ENCODE data around the gene SRGAP2B.
"Not testable (repeated sequence)": the region's sequence is repeated elsewhere in the genome, so short reads cannot be mapped to it uniquely, and the experiment has no call there.

The SRGAP2B gene

GRCh38 chr1:145009928-145010327, 85.2 kb downstream of the SRGAP2B start:
- not testable (repeated sequence) for DNase-seq (ENCODE audit: low spot score); H2BK12ac ChIP-seq (ENCODE audit: low read length); H3K4me1 ChIP-seq (ENCODE audit: control insufficient read depth in 2 of 2, insufficient read depth in 1 of 2, low read depth in 1 of 2, low read length in 2 of 2); H3K4ac ChIP-seq (ENCODE audit: low read length); H2BK15ac ChIP-seq (ENCODE audit: low read length); H2BK5ac ChIP-seq (ENCODE audit: low read length); H3K14ac ChIP-seq (ENCODE audit: low read length); H3K4me2 ChIP-seq (ENCODE audit: insufficient read depth, low read length, poor library complexity, severe bottlenecking); H3K18ac ChIP-seq (ENCODE audit: low read length); H2AK5ac ChIP-seq (ENCODE audit: low read depth, low read length); H3K79me1 ChIP-seq (ENCODE audit: low read depth, low read length); H4K8ac ChIP-seq (ENCODE audit: low read depth, low read length); H3K36me3 ChIP-seq (replicated peaks in 1 of 2; ENCODE audit: control insufficient read depth in 2 of 2, insufficient read depth in 2 of 2, low read length in 2 of 2); H3K9me3 ChIP-seq (replicated peaks in 1 of 2; ENCODE audit: control insufficient read depth in 2 of 2, insufficient read depth in 1 of 2, low read depth in 1 of 2, low read length in 2 of 2); H3K4me3 ChIP-seq (ENCODE audit: low read length in 2 of 2); H3K27me3 ChIP-seq (ENCODE audit: control insufficient read depth in 3 of 3, insufficient read depth in 3 of 3, low read depth in 1 of 3, low read length in 3 of 3); H4K91ac ChIP-seq (ENCODE audit: low read depth, low read length, poor library complexity); H3K27ac ChIP-seq (replicated peaks; ENCODE audit: low read length); H3K23ac ChIP-seq (ENCODE audit: low read depth, low read length, poor library complexity); H3K9ac ChIP-seq (ENCODE audit: low read depth, low read length, poor library complexity); H2BK120ac ChIP-seq (ENCODE audit: low read depth, low read length); H2AFZ ChIP-seq (ENCODE audit: low read length)
- no CpG with 5 or more reads among the region's 3 CpGs for WGBS, 2 donors (ENCODE audit: extremely low coverage in 2 of 2, insufficient read length in 2 of 2, insufficient replicate concordance in 1 of 2)

- WGBS, 2 donors (ENCODE audit: extremely low coverage in 2 of 2, insufficient read length in 2 of 2, insufficient replicate concordance in 1 of 2) = no CpG with 5 or more reads among the region's 4 CpGs
These were observed 86.7 kb downstream of the SRGAP2B start for GRCh38 chr1:145008388-145008787.

GRCh38 chr1:145005142-145005541, 90.0 kb downstream of the SRGAP2B start:
- H3K27ac ChIP-seq (replicated peaks; ENCODE audit: low read length); H3K4me1 ChIP-seq (ENCODE audit: control insufficient read depth in 2 of 2, insufficient read depth in 1 of 2, low read depth in 1 of 2, low read length in 2 of 2); H3K4me3 ChIP-seq (ENCODE audit: low read length in 2 of 2); H4K8ac ChIP-seq (ENCODE audit: low read depth, low read length); H2AK5ac ChIP-seq (ENCODE audit: low read depth, low read length); DNase-seq (ENCODE audit: low spot score); H3K9me3 ChIP-seq (replicated peaks in 1 of 2; ENCODE audit: control insufficient read depth in 2 of 2, insufficient read depth in 1 of 2, low read depth in 1 of 2, low read length in 2 of 2); H3K18ac ChIP-seq (ENCODE audit: low read length); H2AFZ ChIP-seq (ENCODE audit: low read length); H3K4ac ChIP-seq (ENCODE audit: low read length); H3K36me3 ChIP-seq (replicated peaks in 1 of 2; ENCODE audit: control insufficient read depth in 2 of 2, insufficient read depth in 2 of 2, low read length in 2 of 2); H3K9ac ChIP-seq (ENCODE audit: low read depth, low read length, poor library complexity); H2BK5ac ChIP-seq (ENCODE audit: low read length); H2BK15ac ChIP-seq (ENCODE audit: low read length); H4K91ac ChIP-seq (ENCODE audit: low read depth, low read length, poor library complexity); H2BK120ac ChIP-seq (ENCODE audit: low read depth, low read length); H2BK12ac ChIP-seq (ENCODE audit: low read length); H3K79me1 ChIP-seq (ENCODE audit: low read depth, low read length); H3K14ac ChIP-seq (ENCODE audit: low read length); H3K23ac ChIP-seq (ENCODE audit: low read depth, low read length, poor library complexity); H3K4me2 ChIP-seq (ENCODE audit: insufficient read depth, low read length, poor library complexity, severe bottlenecking); H3K27me3 ChIP-seq (ENCODE audit: control insufficient read depth in 3 of 3, insufficient read depth in 3 of 3, low read depth in 1 of 3, low read length in 3 of 3): not testable (repeated sequence)
- no CpG with 5 or more reads among the region's 3 CpGs for WGBS, 2 donors (ENCODE audit: extremely low coverage in 2 of 2, insufficient read length in 2 of 2, insufficient replicate concordance in 1 of 2)

More at GRCh38 chr1:145008388-145008787, 86.7 kb downstream of the SRGAP2B start:
- not testable (repeated sequence) for H2AFZ ChIP-seq (ENCODE audit: low read length); H3K79me1 ChIP-seq (ENCODE audit: low read depth, low read length); H3K9me3 ChIP-seq (replicated peaks in 1 of 2; ENCODE audit: control insufficient read depth in 2 of 2, insufficient read depth in 1 of 2, low read depth in 1 of 2, low read length in 2 of 2); DNase-seq (ENCODE audit: low spot score); H3K23ac ChIP-seq (ENCODE audit: low read depth, low read length, poor library complexity); H2BK120ac ChIP-seq (ENCODE audit: low read depth, low read length); H3K4me3 ChIP-seq (ENCODE audit: low read length in 2 of 2); H3K4me1 ChIP-seq (ENCODE audit: control insufficient read depth in 2 of 2, insufficient read depth in 1 of 2, low read depth in 1 of 2, low read length in 2 of 2); H2BK12ac ChIP-seq (ENCODE audit: low read length); H3K18ac ChIP-seq (ENCODE audit: low read length); H3K27me3 ChIP-seq (ENCODE audit: control insufficient read depth in 3 of 3, insufficient read depth in 3 of 3, low read depth in 1 of 3, low read length in 3 of 3); H3K4ac ChIP-seq (ENCODE audit: low read length); H3K4me2 ChIP-seq (ENCODE audit: insufficient read depth, low read length, poor library complexity, severe bottlenecking); H3K9ac ChIP-seq (ENCODE audit: low read depth, low read length, poor library complexity); H3K14ac ChIP-seq (ENCODE audit: low read length); H4K8ac ChIP-seq (ENCODE audit: low read depth, low read length); H3K27ac ChIP-seq (replicated peaks; ENCODE audit: low read length); H2BK15ac ChIP-seq (ENCODE audit: low read length); H2AK5ac ChIP-seq (ENCODE audit: low read depth, low read length); H2BK5ac ChIP-seq (ENCODE audit: low read length); H4K91ac ChIP-seq (ENCODE audit: low read depth, low read length, poor library complexity); H3K36me3 ChIP-seq (replicated peaks in 1 of 2; ENCODE audit: control insufficient read depth in 2 of 2, insufficient read depth in 2 of 2, low read length in 2 of 2)

GRCh38 chr1:145001381-145001780, 93.7 kb downstream of the SRGAP2B start:
- H3K27me3 ChIP-seq (ENCODE audit: control insufficient read depth in 3 of 3, insufficient read depth in 3 of 3, low read depth in 1 of 3, low read length in 3 of 3); H3K4me3 ChIP-seq (ENCODE audit: low read length in 2 of 2); H3K27ac ChIP-seq (replicated peaks; ENCODE audit: low read length); H2BK5ac ChIP-seq (ENCODE audit: low read length); H3K79me1 ChIP-seq (ENCODE audit: low read depth, low read length); H3K9ac ChIP-seq (ENCODE audit: low read depth, low read length, poor library complexity); H4K91ac ChIP-seq (ENCODE audit: low read depth, low read length, poor library complexity); H3K36me3 ChIP-seq (replicated peaks in 1 of 2; ENCODE audit: control insufficient read depth in 2 of 2, insufficient read depth in 2 of 2, low read length in 2 of 2); H3K14ac ChIP-seq (ENCODE audit: low read length); H3K18ac ChIP-seq (ENCODE audit: low read length); H2BK120ac ChIP-seq (ENCODE audit: low read depth, low read length); H3K4me2 ChIP-seq (ENCODE audit: insufficient read depth, low read length, poor library complexity, severe bottlenecking); H3K23ac ChIP-seq (ENCODE audit: low read depth, low read length, poor library complexity); H3K4me1 ChIP-seq (ENCODE audit: control insufficient read depth in 2 of 2, insufficient read depth in 1 of 2, low read depth in 1 of 2, low read length in 2 of 2); H4K8ac ChIP-seq (ENCODE audit: low read depth, low read length); H2BK12ac ChIP-seq (ENCODE audit: low read length); H2BK15ac ChIP-seq (ENCODE audit: low read length); DNase-seq (ENCODE audit: low spot score); H3K4ac ChIP-seq (ENCODE audit: low read length); H3K9me3 ChIP-seq (replicated peaks in 1 of 2; ENCODE audit: control insufficient read depth in 2 of 2, insufficient read depth in 1 of 2, low read depth in 1 of 2, low read length in 2 of 2); H2AK5ac ChIP-seq (ENCODE audit: low read depth, low read length); H2AFZ ChIP-seq (ENCODE audit: low read length): not testable (repeated sequence)
- no CpG with 5 or more reads among the region's 3 CpGs for WGBS, 2 donors (ENCODE audit: extremely low coverage in 2 of 2, insufficient read length in 2 of 2, insufficient replicate concordance in 1 of 2)

Measured in neuronal stem cell (in vitro differentiated cells).